GM21423 (cell line): ENCODE results near the gene P3H3.

Experiments used
- ATAC-seq: cut with Tn5 transposase; IDR thresholded peaks from one replicate; pipeline ENCODE4 v1.9.1; 2021; ENCODE audit warnings: mild to moderate bottlenecking, moderate library complexity; ENCODE audit not compliant: unreplicated experiment

P3H3 gene

GRCh38 chr12:6827982-6828780 is at the start of gene P3H3:
TSS of gene P3H3 (plus strand) at chr12:6828407. CDS start at chr12:6828441, 34 bp downstream.
- ATAC-seq: no peak

- peak; percentile 72 for ATAC-seq
These were observed 49.3 kb upstream of the P3H3 start for GRCh38 chr12:6778574-6779550.

- ATAC-seq: no peak
These were observed 48.3 kb upstream of the P3H3 start for GRCh38 chr12:6779708-6780432.

GRCh38 chr12:6780573-6780972 is 47.6 kb upstream of the P3H3 start:
- ATAC-seq: no peak

- ATAC-seq: no peak
These were observed 46.1 kb upstream of the P3H3 start for GRCh38 chr12:6782119-6782518.

GRCh38 chr12:6782850-6783566 is 45.2 kb upstream of the P3H3 start:
- no peak for ATAC-seq

GRCh38 chr12:6783828-6784227 is 44.4 kb upstream of the P3H3 start:
- ATAC-seq: no peak

GRCh38 chr12:6784296-6784695 is 43.9 kb upstream of the P3H3 start:
- ATAC-seq: no peak

- ATAC-seq: no peak
These were observed 43.4 kb upstream of the P3H3 start for GRCh38 chr12:6784761-6785160.

GRCh38 chr12:6786416-6787094 is 41.7 kb upstream of the P3H3 start:
- no peak for ATAC-seq

- no peak for ATAC-seq
These were observed 40.9 kb upstream of the P3H3 start for GRCh38 chr12:6787309-6787708.

GRCh38 chr12:6788972-6789924 is 39.0 kb upstream of the P3H3 start, which contains the start of gene CD4:
TSS of gene CD4 (plus strand) at chr12:6789528. CDS start at chr12:6800139, 10,611 bp downstream.
- ATAC-seq: no peak

GRCh38 chr12:6790496-6791150 is 37.6 kb upstream of the P3H3 start:
- ATAC-seq: no peak

- ATAC-seq: no peak
These were observed 36.2 kb upstream of the P3H3 start for GRCh38 chr12:6791931-6792520.

- no peak for ATAC-seq
These were observed 35.5 kb upstream of the P3H3 start for GRCh38 chr12:6792522-6793201.

GRCh38 chr12:6795088-6795487 is 33.1 kb upstream of the P3H3 start:
- no peak for ATAC-seq

- no peak for ATAC-seq
These were observed 31.6 kb upstream of the P3H3 start for GRCh38 chr12:6796576-6796975.
